ENCODE data around the gene JMJD4.

JMJD4 gene

DNA sequence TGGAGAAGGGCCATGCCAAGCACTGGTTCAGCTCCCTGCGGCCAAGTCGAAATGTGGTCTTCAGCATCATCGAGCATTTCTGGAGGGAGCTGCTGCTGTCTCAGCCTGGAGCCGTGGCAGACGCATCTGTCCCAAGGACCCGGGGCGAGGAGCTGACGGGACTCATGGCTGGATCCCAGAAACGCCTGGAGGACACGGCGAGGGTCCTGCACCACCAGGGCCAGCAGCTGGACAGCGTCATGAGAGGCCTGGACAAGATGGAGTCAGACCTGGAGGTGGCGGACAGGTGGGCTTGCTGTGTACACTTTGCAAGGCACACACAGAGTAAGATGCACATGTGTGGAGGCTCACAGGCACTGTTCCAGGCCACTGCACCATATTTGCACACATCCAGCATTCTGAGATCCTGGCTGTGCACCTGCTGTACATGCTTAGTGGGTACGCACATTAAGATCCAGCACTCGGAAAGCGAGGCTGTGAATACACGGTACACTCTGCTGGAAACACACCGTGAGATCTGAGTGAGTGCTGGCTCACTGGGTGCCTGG is 12.9 kb upstream of the JMJD4 start:
- Histone ChIP-seq H3K9me3 (replicated peaks in 1 of 11) (no peaks in the 10 kb centered on the region), H3K36me3 (peaks cover 42 to 63% (median 51%) of the 10 kb centered on the region in 11 experiments), H4K20me1 (peaks cover 59 to 99% (median 90%) of the 10 kb centered on the region in 11 experiments; a peak in 21 of 22 replicates), H3K4me1 (peaks cover 37 to 47% (median 41%) of the 10 kb centered on the region in 10 experiments), H3K4me3 (no peak overlapping the region), H3K27ac (no peak overlapping the region), H3K4me2 (no peak overlapping the region), H3K27me3 (no peaks in the 10 kb centered on the region), H3K9ac (peak overlapping the region in 2 of 11 experiments; percentile 3 to 56; a peak in 3 of 22 replicates)
- no peak for TF ChIP-seq Cebpa-rat (IDR thresholded peaks at IDR 0.05)

DNA sequence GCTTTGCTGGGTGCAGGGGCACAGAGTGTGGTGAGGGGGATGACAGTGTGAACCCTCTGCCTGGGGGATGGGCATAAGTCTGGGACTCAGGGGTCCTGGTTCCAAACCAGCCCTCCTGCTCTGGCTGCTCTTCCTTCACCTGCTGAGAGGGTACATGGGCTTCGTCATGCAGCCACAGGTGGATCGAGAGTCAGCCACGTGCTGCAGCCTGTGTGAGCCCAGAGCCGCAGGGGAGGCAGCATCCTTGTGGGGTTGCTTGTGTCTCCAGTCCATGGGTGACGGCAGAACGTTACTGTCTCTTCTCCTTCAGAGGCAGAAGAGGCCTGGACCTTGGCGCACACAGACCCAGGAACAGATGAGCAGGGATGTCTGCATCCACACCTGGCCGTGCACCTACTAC is 12.3 kb upstream of the JMJD4 start:
- H3K9me3 ChIP-seq (replicated peaks in 1 of 11) = no peaks in the 10 kb centered on the region
- no peak overlapping the region for H3K9ac ChIP-seq
- peaks cover 40 to 57% (median 47%) of the 10 kb centered on the region in 11 experiments for H3K36me3 ChIP-seq
- H3K27me3 ChIP-seq = no peaks in the 10 kb centered on the region
- no peak overlapping the region for H3K4me3 ChIP-seq
- peaks cover 42 to 50% (median 44%) of the 10 kb centered on the region in 10 experiments for H3K4me1 ChIP-seq
- peaks cover 65 to 99% (median 90%) of the 10 kb centered on the region in 11 experiments; a peak in 21 of 22 replicates for H4K20me1 ChIP-seq
- TF ChIP-seq Cebpa-rat (IDR thresholded peaks at IDR 0.05) = no peak
- H3K27ac ChIP-seq = no peak overlapping the region
- H3K4me2 ChIP-seq = no peak overlapping the region

DNA sequence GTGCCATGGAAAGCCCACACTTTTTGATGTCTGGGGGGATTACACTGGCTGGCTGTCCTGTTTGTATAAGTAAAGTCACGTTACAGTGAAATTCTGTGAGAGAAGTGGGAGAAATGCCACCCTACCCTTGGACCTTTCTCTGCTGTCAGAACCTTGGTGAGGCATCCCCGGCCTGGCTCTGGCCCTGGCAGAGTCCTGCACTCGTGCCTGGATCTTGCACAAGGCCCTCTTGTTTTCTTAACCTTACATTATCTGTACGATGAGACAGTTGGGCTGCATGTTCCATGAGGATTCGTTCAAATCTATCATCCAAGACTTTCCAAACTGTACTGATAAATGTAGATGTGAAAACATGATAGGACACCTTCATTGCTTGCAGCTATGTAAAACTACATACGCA is 11.6 kb upstream of the JMJD4 start:
- no peak for TF ChIP-seq Cebpa-rat (IDR thresholded peaks at IDR 0.05)
- Histone ChIP-seq H3K36me3 (peaks cover 40 to 51% (median 46%) of the 10 kb centered on the region in 11 experiments), H4K20me1 (peaks cover 68 to 100% (median 95%) of the 10 kb centered on the region in 11 experiments; a peak in 21 of 22 replicates), H3K9ac (no peak overlapping the region; a peak in 1 of 22 replicates), H3K27me3 (no peaks in the 10 kb centered on the region), H3K4me2 (peak overlapping the region in 5 of 11 experiments; percentile 85 to 95 (median 88); a peak in 6 of 22 replicates), H3K27ac (0 out of 22 replicates have a peak overlapping the region, but pooled peaks of 1 of the 11 experiments have one; percentile 19), H3K4me3 (no peak overlapping the region), H3K9me3 (replicated peaks in 1 of 11) (no peaks in the 10 kb centered on the region), H3K4me1 (peaks cover 42 to 53% (median 47%) of the 10 kb centered on the region in 10 experiments)

DNA sequence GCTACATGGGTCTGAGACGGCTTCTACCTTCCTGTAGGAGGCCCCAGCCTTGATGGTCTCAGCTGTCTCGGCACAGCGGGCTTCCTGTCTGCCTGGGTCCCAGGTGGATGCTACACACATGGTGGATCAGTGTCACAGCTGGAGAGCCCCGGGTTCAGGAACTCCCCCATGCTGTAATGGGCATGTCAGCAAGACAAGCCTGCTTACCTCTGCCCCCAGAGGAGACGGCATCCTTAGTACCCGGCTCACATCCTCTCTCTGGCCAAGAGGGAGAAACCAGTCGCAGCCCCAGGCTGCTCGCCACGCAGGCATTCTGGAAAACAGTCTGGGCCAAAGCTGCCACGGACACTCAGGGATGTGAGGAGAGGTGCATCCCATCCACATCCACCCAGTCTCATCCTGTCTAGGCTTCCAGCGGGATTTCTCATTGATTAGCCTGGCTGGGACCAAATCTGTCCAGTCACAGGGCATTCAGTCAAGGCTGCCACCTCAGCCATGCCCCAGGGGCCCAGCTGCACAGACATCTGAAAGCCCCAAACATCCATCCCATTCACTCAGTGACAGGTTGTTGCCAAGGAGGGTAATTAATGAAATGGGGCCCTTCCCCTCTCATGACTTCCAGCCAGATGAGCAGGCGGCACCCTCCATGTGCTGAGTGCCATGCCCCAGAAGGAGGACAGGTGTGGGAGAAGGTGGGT is 10.6 kb upstream of the JMJD4 start:
- peaks cover 68 to 100% (median 97%) of the 10 kb centered on the region in 11 experiments; a peak in 21 of 22 replicates for H4K20me1 ChIP-seq
- peak overlapping the region in 4 of 11 experiments; percentile 26 to 68 (median 56); a peak in 7 of 22 replicates for H3K9ac ChIP-seq
- H3K27me3 ChIP-seq = no peaks in the 10 kb centered on the region
- no peaks in the 10 kb centered on the region for H3K9me3 ChIP-seq (replicated peaks in 1 of 11)
- H3K36me3 ChIP-seq = peaks cover 31 to 43% (median 37%) of the 10 kb centered on the region in 11 experiments
- peak overlapping the region in 4 of 11 experiments; percentile 27 to 66 (median 42); a peak in 6 of 22 replicates for H3K27ac ChIP-seq
- peak overlapping the region in 10 of 11 experiments; percentile 70 to 95 (median 86); a peak in 19 of 22 replicates for H3K4me2 ChIP-seq
- TF ChIP-seq Cebpa-rat (IDR thresholded peaks at IDR 0.05) = no peak
- no peak overlapping the region for H3K4me3 ChIP-seq
- H3K4me1 ChIP-seq = peaks cover 42 to 57% (median 47%) of the 10 kb centered on the region in 10 experiments

DNA sequence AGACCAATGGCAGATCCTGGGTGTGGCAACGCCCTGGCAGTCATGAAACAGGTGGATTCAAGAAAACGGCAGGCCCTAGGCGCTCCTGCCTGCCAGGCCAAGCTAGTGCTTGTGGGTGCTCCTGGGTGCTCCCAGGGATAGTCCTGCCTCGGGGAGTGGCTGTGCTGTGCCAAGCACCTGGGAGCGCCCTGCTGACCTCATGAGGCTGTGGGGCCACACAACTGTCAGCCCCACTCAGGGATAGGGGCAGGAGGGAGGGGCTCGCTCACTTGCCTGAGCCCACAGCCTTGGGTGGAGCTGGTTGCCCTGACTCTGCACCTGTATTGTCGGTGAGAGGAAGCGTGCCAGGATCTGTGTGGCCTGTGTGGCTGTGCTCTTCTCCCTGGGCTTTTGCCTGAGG is 9.6 kb upstream of the JMJD4 start:
- Histone ChIP-seq H3K9ac (peak overlapping the region in 5 of 11 experiments; percentile 24 to 68 (median 55); a peak in 8 of 22 replicates), H3K4me2 (peak overlapping the region; percentile 70 to 95 (median 85)), H3K27me3 (no peaks in the 10 kb centered on the region), H3K27ac (peak overlapping the region in 4 of 11 experiments; percentile 25 to 66 (median 44); a peak in 5 of 22 replicates), H4K20me1 (peaks cover 70 to 100% (median 97%) of the 10 kb centered on the region in 11 experiments; a peak in 21 of 22 replicates), H3K9me3 (replicated peaks in 1 of 11) (no peaks in the 10 kb centered on the region), H3K4me3 (0 out of 20 replicates have a peak overlapping the region, but pooled peaks of 1 of the 10 experiments have one; percentile 20), H3K36me3 (peaks cover 22 to 42% (median 30%) of the 10 kb centered on the region in 11 experiments), H3K4me1 (peaks cover 44 to 59% (median 49%) of the 10 kb centered on the region in 10 experiments)
- TF ChIP-seq Cebpa-rat (IDR thresholded peaks at IDR 0.05) = no peak

DNA sequence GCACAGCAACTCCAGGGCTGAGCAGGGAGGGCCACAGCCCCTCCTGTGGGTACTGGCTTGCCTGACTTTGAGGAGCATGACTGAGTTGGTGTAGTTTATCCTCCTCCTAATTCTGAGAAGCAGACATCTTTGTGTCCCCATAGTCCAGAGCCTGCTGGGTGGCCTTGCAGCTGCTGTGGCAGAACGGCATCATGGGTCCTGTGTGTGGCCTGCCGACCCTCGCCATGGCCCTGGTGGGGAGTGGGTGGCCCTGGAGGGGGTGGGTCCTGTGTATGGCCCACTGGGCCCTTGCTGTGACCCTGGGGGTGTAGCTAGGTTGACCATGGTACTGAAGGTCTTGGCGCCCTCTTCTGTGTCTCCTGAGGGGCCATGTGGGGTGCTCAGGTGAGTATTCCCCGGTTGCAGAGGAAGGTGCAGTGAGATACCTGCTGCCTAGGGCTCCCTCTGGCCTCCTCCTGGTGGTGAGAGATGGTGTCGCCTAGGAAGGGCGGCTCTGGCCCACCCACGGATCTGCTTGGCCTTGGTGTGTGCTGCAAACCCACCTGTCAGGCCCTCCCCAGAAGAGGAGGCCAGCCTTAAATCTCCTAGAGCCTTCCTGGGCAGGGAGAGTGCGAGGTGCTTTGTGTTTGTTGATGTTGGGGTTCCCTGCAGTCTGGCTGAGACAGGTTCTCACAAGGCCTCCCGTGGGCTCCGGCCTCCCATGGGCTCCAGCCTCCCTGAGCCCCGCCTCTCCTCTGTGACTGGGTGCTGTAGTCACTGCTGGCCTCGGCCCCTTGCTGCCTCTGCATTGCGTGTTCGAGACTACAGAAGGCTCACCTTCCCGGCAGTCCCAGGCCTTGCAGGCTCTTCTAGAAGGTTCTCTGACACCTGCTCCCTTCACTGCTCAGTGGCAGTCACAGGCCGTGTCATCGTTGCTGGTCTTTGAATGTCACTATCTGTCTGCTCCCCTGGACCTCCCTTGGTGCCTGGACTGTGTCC is 7.9 kb upstream of the JMJD4 start:
- TF ChIP-seq Cebpa-rat (IDR thresholded peaks at IDR 0.05) = no peak
- no peak overlapping the region for H3K27ac ChIP-seq
- peaks cover 8 to 39% (median 18%) of the 10 kb centered on the region in 11 experiments; a peak in 21 of 22 replicates for H3K36me3 ChIP-seq

DNA sequence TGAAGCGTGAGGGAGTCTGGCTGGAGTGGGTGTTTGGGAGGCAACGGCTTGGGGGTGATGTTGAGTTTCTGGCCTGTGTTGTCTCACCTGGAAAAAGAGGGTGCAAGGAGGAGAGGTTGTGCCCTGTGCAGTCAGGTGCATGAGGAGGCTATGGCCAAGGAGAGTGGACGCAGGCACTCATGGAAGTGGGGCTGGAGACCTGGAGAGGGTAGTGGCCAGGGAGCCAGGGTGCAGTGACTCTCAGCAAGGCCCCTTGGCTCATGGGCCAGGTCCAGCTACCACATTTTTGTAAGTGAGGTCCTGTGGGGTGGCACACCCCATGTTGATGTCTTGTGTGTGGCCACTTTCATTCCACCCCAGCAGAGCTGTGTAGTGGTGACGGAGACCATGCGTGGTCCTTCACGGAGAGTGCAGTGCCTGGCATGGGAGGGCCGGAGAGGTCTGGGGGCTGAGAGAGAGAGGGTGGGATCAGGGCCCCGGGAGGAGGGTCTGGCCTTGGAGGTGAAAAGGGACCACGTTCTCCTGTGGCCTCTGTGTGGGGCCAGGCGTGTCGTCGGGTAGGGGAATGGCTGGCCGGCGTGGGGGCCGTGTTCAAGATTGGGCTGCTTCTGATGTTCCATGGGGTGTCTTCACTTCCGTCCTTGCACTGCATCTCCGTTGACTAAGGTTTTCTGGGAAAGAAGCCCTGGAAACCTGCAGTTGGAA is 6.2 kb upstream of the JMJD4 start:
- no peak overlapping the region for H3K27ac ChIP-seq
- no peak overlapping the region for H3K4me2 ChIP-seq
- no peak overlapping the region for H3K4me3 ChIP-seq
- no peaks in the 10 kb centered on the region for H3K27me3 ChIP-seq
- peaks cover 0 to 23% (median 7%) of the 10 kb centered on the region in 11 experiments; a peak in 9 of 22 replicates for H3K36me3 ChIP-seq
- H3K9ac ChIP-seq = no peak overlapping the region
- no peaks in the 10 kb centered on the region for H3K9me3 ChIP-seq (replicated peaks in 1 of 11)
- no peak for TF ChIP-seq Cebpa-rat (IDR thresholded peaks at IDR 0.05)
- H3K4me1 ChIP-seq = peaks cover 35 to 74% (median 60%) of the 10 kb centered on the region in 10 experiments
- H4K20me1 ChIP-seq = peaks cover 46 to 100% (median 89%) of the 10 kb centered on the region in 11 experiments; a peak in 21 of 22 replicates

More for the DNA sequence above, 7.9 kb upstream of the JMJD4 start:
- Histone ChIP-seq H3K4me1 (peaks cover 30 to 66% (median 57%) of the 10 kb centered on the region in 10 experiments), H3K4me2 (peak overlapping the region in 10 of 11 experiments; percentile 70 to 95 (median 86); a peak in 18 of 22 replicates), H3K9me3 (replicated peaks in 1 of 11) (no peaks in the 10 kb centered on the region), H3K4me3 (no peak overlapping the region), H3K27me3 (no peaks in the 10 kb centered on the region), H4K20me1 (peaks cover 60 to 100% (median 94%) of the 10 kb centered on the region in 11 experiments; a peak in 21 of 22 replicates), H3K9ac (peak overlapping the region in 1 of 11 experiments; percentile 49; a peak in 1 of 22 replicates)

All from BLaER1 treated with 17β-estradiol and CSF1 and Interleukin-3, amounts not matched to agents 10 nM and 100 nM (cell line).